HG02885 (cell line): Measurements from ENCODE around the gene LAMA5.

ENCODE experiments used
- ATAC-seq: cut with Tn5 transposase; IDR thresholded peaks from one replicate; pipeline ENCODE4 v1.9.1; 2021; ENCODE audit warnings: mild to moderate bottlenecking; ENCODE audit not compliant: unreplicated experiment, poor library complexity

Gene LAMA5

DNA sequence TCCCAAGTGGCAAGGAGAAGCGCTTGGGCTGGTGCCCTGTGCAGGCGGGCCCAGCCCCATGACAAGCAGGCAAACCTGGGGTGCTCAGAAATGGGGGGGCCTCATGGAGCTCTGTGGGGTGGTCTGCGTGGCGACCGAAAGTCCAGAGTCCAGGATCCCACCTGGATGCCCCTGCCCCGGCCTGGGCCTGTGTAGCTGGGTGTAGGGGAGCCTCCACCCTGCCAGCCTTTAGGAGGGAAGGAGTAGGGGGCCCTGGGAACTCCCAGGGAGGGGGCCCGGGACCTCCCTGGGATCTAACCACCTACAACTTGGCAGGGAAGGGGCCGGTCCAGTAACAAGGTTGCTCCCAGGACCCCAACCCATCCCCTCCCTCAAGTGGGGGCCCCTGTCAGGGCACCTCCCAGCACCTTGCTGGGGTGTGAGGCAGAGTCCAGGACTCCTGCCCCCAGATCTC is 4.5 kb upstream of the LAMA5 start:
- no peak for ATAC-seq

DNA sequence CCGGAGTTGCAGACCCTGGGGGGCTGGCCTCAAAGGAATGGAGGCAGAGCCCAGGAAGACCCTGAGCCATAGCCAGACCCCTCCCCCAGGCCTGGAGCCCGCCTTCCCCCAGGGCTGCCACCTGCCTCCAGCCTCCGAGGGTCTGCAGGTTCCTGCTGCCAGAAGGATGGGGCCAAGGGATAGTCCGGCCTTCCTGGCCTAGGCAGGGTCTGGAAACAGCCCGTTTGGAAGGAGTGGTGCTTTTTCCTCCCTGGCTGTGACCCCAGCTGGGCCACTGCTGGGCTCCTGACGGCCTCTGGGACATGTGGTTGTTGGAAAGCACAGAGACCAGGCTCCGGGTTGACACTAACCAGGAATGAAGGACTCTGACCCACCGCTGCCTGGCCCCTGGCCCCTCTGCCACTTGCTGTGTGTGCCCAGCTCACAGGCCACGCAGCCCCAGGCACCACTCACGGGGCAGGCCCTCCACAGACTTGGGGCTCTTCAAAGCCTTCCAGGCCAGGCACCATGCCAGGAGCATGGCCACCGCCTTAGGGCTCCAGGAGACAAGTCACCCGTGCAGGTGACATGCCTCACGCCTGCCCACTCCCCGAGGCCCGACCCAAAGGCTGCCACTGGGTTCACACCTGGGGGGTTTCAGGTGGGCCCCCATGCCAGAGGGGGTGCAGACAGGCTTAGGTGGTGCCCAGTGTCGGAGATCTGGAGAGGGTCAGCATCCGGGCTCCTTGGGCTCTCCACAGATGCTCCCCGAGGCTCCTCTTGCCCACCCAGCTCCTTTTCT is 3.9 kb upstream of the LAMA5 start:
- no peak for ATAC-seq

DNA sequence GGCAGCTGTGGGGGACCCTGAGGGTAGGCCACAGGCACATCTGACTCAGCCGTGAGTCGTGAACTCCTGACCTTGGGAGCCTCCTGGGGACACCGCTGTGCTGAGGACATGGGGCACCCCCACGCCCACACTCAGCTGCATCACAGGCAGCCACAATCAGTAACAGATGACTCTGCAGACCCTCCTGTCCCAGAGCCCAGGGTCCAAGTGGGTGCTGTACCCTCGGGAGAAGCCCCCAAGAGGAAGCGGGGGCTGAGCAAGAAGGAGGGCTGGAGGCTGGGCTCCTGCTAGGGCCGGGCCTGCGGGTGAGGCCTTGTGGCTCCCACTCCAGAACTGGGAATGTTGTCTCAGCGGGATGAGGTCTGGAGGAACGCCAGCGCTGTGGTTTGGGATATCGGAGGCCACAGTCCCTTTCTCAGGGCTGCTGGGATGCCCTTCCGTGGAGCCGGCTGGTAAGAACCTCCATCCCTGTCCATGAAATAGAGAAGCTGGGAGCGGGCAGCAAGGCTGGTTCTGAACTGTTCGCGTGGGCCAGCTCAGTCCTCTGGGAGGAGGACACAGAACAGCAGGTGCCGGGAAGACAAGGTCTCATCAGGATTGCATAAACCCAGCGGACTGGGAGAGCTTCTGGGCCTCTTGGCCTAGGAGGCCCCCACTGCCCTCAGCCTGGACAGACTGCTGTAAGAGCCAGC is 3.1 kb upstream of the LAMA5 start:
- ATAC-seq = no peak

- no peak for ATAC-seq
These were observed 2.7 kb upstream of the LAMA5 start for GRCh38 chr20:62369815-62370114.

GRCh38 chr20:62368976-62369814 is 2.1 kb upstream of the LAMA5 start:
- no peak for ATAC-seq

GRCh38 chr20:62368392-62368975 is 1.4 kb upstream of the LAMA5 start:
- no peak for ATAC-seq

GRCh38 chr20:62367633-62368391 is 700 bp upstream of the LAMA5 start:
- ATAC-seq = no peak

- ATAC-seq = peak; percentile 16
These were observed 559 bp downstream of the LAMA5 start for GRCh38 chr20:62366370-62367135.

- no peak for ATAC-seq
These were observed 1.2 kb downstream of the LAMA5 start for GRCh38 chr20:62365814-62366369.

DNA sequence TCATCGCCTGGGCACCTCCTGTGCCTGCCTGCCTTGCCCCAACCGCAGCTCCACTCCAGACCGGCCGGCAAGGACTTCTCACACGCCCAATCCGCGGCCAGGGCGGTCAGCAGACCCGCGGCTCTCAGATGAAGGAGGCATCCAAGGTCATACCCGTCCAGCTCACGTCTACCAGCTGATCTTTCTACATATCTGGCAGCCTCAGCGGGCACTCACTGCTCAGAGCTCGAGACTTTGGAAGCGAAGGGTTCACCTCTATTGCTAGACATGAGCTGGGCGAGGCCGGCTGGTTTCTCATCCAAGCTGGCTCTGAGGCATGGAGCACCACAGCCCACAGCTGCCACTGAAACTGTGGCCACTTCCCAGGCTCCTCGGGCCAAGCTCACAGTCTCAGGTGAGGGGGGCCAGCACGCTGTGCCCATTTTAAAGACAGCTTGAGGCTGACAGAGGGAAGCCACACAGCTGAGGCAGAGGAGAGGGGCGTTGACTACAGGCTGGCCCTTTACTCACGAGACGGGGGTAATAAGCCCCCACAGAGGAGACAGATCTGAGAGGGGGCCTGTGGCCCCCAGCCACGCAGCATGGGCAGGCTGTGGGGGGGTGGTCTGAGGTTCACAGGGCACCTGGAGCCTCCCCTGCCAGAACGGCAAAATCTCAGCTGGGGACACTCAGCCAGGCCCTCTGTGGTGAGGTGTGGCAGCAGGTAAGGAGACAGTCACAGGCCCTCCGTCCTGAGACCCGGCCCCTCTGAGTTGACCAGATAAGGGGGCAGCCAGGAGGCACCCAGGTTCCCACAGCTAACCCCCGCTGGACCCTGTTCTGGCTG is 2.0 kb downstream of the LAMA5 start:
- ATAC-seq = no peak

DNA sequence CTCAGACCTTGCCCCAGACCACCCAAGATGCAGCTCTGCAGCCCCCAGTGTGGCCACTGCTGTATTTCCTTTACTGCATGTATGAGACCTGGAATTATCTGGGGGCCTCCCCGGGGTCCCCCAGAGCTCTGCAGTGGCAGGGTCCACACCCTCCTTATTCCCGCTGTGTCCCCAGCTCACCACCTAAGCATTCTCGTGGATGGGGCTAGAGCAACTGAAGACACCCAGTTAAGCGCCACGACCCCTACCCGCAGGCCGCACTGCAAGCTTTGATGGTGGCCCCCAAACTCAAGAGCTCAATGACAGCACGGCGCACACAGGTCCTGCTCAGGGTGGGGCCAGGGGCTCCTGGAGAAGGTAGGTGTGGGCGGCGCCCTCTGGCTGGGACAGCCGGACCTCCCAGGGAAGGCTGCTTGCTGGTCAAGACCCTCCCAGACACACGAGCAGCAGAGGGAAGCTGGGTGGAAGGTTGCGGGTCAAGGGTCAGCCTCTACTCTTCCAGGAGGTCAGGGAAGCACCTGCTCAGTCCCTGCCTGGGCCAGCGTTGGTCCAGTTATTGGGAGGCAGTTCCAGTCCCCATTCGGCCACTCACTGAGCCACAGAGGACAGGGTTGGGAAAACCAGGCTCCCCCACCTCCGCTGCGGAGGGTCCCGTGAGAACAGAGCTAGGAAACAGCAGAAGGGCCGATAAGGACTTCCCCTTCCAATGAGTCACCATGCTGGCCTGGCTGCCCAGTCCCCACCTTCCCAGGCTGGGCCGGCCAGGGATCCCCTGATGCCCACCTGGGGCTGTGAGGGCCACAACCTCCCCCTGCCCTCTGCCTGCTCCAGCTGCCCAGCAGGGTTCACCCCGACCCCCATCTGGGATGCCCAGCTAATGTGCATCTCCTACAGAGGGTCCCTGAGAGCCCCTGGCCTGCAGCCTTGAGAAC is 2.9 kb downstream of the LAMA5 start:
- no peak for ATAC-seq

DNA sequence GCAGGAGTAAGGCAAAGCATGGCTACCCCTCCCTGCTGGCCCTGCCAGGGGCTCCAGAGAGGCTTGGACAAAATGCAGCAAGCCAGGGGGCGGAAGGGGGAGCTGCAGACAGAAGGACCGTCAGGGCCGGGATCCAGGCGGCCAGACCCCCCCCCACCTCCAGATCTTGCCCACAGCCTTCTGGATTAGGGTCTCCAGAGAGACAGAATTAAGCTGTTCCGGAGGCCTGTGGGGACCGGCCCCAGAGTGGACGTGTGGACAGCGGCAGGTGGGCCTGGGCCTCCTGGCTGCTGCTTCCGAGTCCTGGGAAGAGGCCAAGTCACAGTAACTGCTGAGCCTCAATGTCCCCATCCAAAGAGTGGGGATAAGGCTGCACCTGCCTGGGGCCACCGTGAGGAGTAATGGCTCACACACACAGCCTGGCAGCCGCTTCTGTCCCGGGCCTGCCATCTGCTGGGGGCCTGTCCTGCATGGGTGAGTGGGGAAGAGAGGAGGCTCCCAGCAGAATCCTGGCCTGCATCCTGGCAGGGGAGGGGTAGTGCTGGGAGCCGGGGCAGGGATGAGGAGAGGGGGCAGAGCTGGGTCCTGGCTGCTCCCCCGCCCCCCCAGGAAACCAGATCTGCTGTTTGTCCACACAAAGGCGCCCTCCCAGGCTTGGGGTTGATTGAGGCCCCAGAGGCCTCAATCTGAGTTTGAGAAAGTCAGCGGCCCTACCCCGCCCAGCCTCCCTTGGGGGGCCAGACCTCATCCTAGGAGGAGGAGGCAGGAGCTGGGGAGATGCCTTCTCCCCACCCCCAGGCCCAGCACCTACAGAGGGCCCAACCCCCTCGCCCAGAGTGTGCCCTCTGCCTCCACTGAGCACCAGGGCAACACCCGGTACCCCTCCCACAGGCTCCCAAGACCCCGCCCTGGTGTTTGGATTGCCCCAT is 3.9 kb downstream of the LAMA5 start:
- ATAC-seq = no peak

DNA sequence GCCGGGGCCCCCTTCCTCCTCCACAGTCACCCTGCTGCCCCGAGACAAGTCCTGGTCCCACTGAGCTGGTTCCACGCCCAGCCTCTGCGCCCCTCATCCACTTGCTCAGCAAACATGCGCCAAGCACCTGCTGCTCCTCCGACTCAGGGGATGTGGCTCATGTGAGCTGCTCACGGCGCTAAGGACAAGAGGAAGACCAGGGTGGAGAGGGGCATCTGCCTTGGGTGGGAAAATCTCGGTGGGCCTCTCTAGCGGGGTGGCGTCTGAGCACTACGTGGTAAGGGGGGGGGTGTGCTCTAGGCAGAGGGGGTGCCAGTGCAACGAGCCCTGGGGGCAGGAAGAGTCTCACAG is 4.5 kb downstream of the LAMA5 start:
- ATAC-seq = no peak

DNA sequence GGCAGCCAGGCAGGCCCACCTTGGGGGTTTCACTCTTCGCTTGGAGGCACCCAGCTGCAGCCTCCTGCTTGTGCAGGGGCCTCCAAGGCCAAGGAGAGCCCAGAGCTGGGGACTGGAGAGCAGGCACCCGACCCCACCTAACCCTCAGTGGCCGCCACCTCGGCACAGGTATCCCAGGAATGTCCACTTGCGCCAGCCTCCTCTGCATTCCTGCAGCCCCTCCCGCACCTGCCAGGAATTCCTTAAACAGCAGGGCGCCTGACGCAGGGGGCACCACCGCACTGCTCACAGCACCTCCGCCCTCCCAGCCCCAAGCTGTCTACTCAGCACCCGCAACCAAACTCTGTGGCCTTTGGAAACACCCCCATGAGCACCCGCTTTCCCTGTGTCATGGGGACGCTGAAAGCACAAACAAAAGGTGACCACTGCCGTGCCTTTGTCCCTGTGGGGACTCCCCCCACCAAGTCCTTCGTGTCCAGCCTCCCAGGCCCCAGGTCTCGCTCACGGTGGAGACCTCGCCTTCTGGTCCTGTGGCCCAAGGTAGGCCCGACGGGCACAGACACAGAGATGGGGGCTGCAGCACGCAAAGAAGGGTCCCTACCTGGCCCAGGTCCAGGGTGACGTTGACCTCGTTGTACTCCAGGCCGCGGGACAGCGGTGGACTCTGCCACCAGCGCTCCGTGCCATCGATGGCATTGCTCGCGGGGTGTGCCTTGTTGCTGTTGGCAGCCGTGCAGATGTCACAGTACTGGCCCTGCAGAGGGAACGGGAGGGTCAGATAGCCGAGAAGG is 5.1 kb downstream of the LAMA5 start:
- no peak for ATAC-seq
